ENCODE results near the gene PIP5K1A.

Gene PIP5K1A

DNA sequence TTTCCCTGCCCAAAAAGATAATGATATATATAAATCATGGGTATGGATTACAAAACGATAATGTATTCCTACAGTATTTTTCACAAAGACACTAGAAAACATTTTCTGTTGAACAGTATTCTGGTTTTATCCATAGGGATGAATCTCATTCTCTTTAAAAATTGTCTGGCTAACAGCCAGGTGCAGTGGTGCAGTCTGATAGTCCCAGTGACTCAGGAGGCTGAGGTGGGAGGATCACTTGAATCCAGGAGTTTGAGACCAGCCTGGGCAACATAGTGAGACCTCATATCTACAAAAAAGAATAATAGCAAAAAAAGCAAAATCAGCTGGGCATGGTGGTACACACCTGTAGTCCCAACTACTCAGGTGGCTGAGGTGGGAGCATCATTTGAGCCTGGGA is 23.3 kb downstream of the PIP5K1A start:
- Histone ChIP-seq H3K36me3 (ENCODE audit: insufficient read depth, low read length) (peaks cover 52% of the 10 kb centered on the region), H3K27ac (ENCODE audit: low read depth, low read length, poor library complexity, severe bottlenecking) (no peak overlapping the region), H3F3A (ENCODE audit: insufficient read depth, low read length) (no peaks in the 10 kb centered on the region), H3K4me3 (ENCODE audit: low read depth, low read length, poor library complexity, severe bottlenecking) (no peak overlapping the region), H3K9me2 (ENCODE audit: low read depth, low read length) (no peaks in the 10 kb centered on the region), H3K4me1 (ENCODE audit: insufficient read depth, low read length, severe bottlenecking) (no peaks in the 10 kb centered on the region), H3K9me3 (ENCODE audit: low read length) (no peaks in the 10 kb centered on the region), H3K79me2 (ENCODE audit: insufficient read depth, low read length) (peaks cover 48% of the 10 kb centered on the region), H3K4me2 (ENCODE audit: low read length) (no peak overlapping the region), H2AFZ (ENCODE audit: low read length) (no peak overlapping the region), H3K9ac (ENCODE audit: low read length) (no peak overlapping the region), H3K27me3 (ENCODE audit: insufficient read depth, low read length) (no peaks in the 10 kb centered on the region), H4K20me1 (ENCODE audit: insufficient read depth, low read length) (no peaks in the 10 kb centered on the region)
- no peak for TF ChIP-seq EZH2 (IDR thresholded peaks at IDR 0.05; ENCODE audit: borderline replicate concordance, low read length)
- TF ChIP-seq, protein P1, sequence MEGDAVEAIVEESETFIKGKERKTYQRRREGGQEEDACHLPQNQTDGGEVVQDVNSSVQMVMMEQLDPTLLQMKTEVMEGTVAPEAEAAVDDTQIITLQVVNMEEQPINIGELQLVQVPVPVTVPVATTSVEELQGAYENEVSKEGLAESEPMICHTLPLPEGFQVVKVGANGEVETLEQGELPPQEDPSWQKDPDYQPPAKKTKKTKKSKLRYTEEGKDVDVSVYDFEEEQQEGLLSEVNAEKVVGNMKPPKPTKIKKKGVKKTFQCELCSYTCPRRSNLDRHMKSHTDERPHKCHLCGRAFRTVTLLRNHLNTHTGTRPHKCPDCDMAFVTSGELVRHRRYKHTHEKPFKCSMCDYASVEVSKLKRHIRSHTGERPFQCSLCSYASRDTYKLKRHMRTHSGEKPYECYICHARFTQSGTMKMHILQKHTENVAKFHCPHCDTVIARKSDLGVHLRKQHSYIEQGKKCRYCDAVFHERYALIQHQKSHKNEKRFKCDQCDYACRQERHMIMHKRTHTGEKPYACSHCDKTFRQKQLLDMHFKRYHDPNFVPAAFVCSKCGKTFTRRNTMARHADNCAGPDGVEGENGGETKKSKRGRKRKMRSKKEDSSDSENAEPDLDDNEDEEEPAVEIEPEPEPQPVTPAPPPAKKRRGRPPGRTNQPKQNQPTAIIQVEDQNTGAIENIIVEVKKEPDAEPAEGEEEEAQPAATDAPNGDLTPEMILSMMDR (IDR thresholded peaks at IDR 0.05; ENCODE audit: low read length), result no peak

DNA sequence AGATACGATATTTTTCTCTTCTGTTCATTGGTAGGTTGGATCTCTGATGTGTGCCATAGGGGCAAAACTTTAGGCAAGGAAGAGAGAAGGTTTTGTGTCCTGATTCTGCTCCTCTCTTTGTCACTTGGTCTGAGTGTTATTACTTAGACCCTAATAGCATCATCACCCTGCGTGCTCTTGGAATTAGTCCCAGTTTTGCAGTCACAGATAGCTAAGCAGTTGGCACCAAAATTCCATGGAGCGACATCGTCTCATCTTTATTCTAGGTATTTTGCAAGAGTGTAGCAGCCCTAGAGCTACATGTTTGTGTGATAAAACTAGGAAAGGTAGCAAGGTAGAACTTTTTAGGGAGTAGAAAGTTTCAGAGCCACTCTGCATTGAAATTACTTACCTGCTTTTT is 23.8 kb downstream of the PIP5K1A start:
- Histone ChIP-seq H3K27ac (ENCODE audit: low read depth, low read length, poor library complexity, severe bottlenecking) (no peak overlapping the region), H2AFZ (ENCODE audit: low read length) (no peak overlapping the region), H3K9ac (ENCODE audit: low read length) (no peak overlapping the region), H3K36me3 (ENCODE audit: insufficient read depth, low read length) (peaks cover 57% of the 10 kb centered on the region), H3K79me2 (ENCODE audit: insufficient read depth, low read length) (peaks cover 44% of the 10 kb centered on the region), H3F3A (ENCODE audit: insufficient read depth, low read length) (no peaks in the 10 kb centered on the region), H3K4me2 (ENCODE audit: low read length) (no peak overlapping the region), H3K4me1 (ENCODE audit: insufficient read depth, low read length, severe bottlenecking) (no peaks in the 10 kb centered on the region), H3K4me3 (ENCODE audit: low read depth, low read length, poor library complexity, severe bottlenecking) (no peak overlapping the region), H3K9me3 (ENCODE audit: low read length) (no peaks in the 10 kb centered on the region), H4K20me1 (ENCODE audit: insufficient read depth, low read length) (no peaks in the 10 kb centered on the region), H3K9me2 (ENCODE audit: low read depth, low read length) (no peaks in the 10 kb centered on the region), H3K27me3 (ENCODE audit: insufficient read depth, low read length) (no peaks in the 10 kb centered on the region)
- no peak for TF ChIP-seq EZH2 (IDR thresholded peaks at IDR 0.05; ENCODE audit: borderline replicate concordance, low read length)
- TF ChIP-seq, protein P1 (IDR thresholded peaks at IDR 0.05; ENCODE audit: low read length), result no peak

DNA sequence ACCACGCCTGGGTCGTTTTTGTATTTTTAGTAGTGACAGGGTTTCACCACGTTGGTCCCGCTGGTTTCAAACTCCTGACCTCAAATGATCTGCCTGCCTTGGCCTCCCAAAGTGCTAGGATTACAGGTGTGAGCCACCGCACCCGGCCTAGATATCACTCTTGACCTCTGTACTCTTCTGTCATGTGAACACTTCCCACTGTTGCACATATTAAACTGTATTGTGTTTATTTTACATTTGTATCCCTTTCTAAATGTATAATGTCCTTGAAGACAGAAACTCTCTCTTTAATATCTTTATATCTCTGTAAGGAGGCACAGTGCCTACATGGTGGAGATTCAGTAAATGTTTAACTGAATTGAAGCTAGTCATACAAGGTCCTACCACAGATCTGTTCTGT is 36.9 kb downstream of the PIP5K1A start:
- Histone ChIP-seq H4K20me1 (ENCODE audit: insufficient read depth, low read length) (no peaks in the 10 kb centered on the region), H3K27me3 (ENCODE audit: insufficient read depth, low read length) (no peaks in the 10 kb centered on the region), H3K9me3 (ENCODE audit: low read length) (no peaks in the 10 kb centered on the region), H2AFZ (ENCODE audit: low read length) (no peak overlapping the region), H3K4me2 (ENCODE audit: low read length) (no peak overlapping the region), H3K36me3 (ENCODE audit: insufficient read depth, low read length) (peaks cover 98% of the 10 kb centered on the region), H3K9ac (ENCODE audit: low read length) (no peak overlapping the region), H3F3A (ENCODE audit: insufficient read depth, low read length) (no peaks in the 10 kb centered on the region), H3K79me2 (ENCODE audit: insufficient read depth, low read length) (no peaks in the 10 kb centered on the region), H3K4me3 (ENCODE audit: low read depth, low read length, poor library complexity, severe bottlenecking) (no peak overlapping the region), H3K4me1 (ENCODE audit: insufficient read depth, low read length, severe bottlenecking) (no peaks in the 10 kb centered on the region), H3K9me2 (ENCODE audit: low read depth, low read length) (no peaks in the 10 kb centered on the region), H3K27ac (ENCODE audit: low read depth, low read length, poor library complexity, severe bottlenecking) (no peak overlapping the region)
- no peak for TF ChIP-seq EZH2 (IDR thresholded peaks at IDR 0.05; ENCODE audit: borderline replicate concordance, low read length)
- TF ChIP-seq, protein P1 (IDR thresholded peaks at IDR 0.05; ENCODE audit: low read length), result no peak
